ENCODE data around the gene C1orf174.

The C1orf174 gene

GRCh38 chr1:3900150-3900968, at the start of gene C1orf174:
TSS of gene C1orf174 (minus strand) at chr1:3900272. CDS start at chr1:3900186, 86 bp downstream.
- H3K36me3 Mint-ChIP-seq: peaks cover 15% of the 10 kb centered on the region
- H3K9me3 Mint-ChIP-seq: peaks cover 12% of the 10 kb centered on the region
- H3K27ac Mint-ChIP-seq: peak within 1 kb of the TSS; percentile 98
- H3K4me1 Mint-ChIP-seq: peaks cover 45% of the 10 kb centered on the region
- H3K27me3 Mint-ChIP-seq: no peaks in the 10 kb centered on the region
- peak within 1 kb of the TSS; percentile 96 for H3K4me3 Mint-ChIP-seq

GRCh38 chr1:3948344-3948743, 48.3 kb upstream of the C1orf174 start:
- Mint-ChIP-seq H3K27me3 (peaks cover 15% of the 10 kb centered on the region), H3K27ac (no peak overlapping the region), H3K36me3 (no peaks in the 10 kb centered on the region)

DNA sequence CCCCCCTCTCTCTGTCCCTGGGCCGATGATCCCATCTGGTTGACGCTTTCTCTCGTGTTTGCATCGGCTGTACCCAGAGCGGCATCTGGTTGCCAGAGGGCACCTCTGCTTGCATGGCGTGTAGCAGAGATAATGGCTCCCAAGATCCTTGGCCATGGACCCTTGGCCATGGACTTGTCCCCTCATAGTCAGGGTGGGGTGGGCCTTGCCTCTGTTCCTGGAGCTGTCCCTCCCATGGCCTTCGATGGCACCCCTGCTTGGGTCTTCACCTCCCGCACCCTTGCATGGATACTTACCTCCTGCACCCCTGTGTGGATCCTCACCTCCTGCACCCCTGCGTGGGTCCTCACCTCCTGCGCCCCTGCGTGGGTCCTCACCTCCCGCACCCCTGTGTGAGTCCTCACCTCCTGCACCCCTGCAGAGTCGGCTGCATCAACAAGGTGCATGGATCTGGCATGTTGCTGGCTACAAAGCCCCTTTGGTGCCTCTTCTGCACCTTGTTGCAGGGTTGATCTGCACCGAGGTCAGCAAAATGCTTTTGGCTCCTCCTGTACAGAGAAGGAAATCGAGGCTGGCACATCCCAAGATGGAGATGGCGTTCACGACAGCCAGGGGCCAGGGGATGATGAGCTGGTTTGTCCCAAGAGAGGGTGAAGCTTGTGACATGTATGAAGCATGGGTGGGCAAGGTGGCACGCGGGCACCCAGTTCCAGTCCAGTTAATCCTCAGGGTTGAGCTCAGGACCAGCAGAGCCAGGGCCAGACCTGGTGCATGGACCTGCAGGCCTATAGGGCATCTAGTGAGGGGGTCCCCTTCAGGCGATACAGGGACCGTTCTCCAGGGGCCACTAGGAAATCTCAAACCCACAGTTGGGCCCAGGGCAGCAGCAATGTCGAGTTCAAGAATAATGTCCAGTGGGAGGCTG, 46.1 kb upstream of the C1orf174 start:
- Mint-ChIP-seq H3K36me3 (no peaks in the 10 kb centered on the region), H3K27ac (no peak overlapping the region), H3K9me3 (no peaks in the 10 kb centered on the region), H3K27me3 (peaks cover 11% of the 10 kb centered on the region), H3K4me1 (no peaks in the 10 kb centered on the region), H3K4me3 (no peak overlapping the region)

More at GRCh38 chr1:3948344-3948743, 48.3 kb upstream of the C1orf174 start:
- no peaks in the 10 kb centered on the region for H3K4me1 Mint-ChIP-seq
- no peaks in the 10 kb centered on the region for H3K9me3 Mint-ChIP-seq
- H3K4me3 Mint-ChIP-seq: no peak overlapping the region

GRCh38 chr1:3945222-3945621, 45.1 kb upstream of the C1orf174 start:
- H3K36me3 Mint-ChIP-seq: no peaks in the 10 kb centered on the region
- H3K27ac Mint-ChIP-seq: no peak overlapping the region
- no peaks in the 10 kb centered on the region for H3K4me1 Mint-ChIP-seq
- no peaks in the 10 kb centered on the region for H3K9me3 Mint-ChIP-seq
- H3K27me3 Mint-ChIP-seq: peaks cover 9% of the 10 kb centered on the region
- H3K4me3 Mint-ChIP-seq: no peak overlapping the region

DNA sequence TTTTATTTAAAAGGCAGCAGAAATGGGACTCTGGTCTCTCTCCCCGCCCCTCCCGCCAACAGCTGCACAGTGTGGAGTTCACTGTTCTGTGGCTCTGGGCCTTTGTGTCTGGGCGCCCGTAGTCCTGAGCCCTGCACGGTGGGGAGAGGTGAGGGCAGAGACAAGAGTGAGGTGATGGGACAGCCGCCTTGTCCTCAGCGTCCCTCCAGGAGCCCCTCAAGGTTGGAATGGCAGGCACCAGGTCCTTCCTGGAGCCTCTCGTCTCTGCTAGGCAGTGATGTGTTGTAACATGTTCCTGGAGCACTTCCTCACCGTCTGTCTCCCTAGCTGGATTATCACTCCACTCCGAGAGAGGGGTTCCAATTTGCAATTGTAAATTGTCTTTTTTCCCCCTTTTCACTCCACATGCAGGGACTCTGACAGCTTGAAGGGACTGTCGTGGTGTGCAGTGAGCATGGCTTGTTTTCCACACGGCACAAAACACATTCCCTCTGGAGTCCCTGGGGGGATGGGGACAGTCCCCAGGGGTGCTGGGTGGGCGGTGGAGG, 44.6 kb upstream of the C1orf174 start:
- Mint-ChIP-seq H3K27me3 (peaks cover 7% of the 10 kb centered on the region), H3K4me3 (no peak overlapping the region), H3K4me1 (no peaks in the 10 kb centered on the region), H3K9me3 (no peaks in the 10 kb centered on the region), H3K36me3 (no peaks in the 10 kb centered on the region), H3K27ac (no peak overlapping the region)

DNA sequence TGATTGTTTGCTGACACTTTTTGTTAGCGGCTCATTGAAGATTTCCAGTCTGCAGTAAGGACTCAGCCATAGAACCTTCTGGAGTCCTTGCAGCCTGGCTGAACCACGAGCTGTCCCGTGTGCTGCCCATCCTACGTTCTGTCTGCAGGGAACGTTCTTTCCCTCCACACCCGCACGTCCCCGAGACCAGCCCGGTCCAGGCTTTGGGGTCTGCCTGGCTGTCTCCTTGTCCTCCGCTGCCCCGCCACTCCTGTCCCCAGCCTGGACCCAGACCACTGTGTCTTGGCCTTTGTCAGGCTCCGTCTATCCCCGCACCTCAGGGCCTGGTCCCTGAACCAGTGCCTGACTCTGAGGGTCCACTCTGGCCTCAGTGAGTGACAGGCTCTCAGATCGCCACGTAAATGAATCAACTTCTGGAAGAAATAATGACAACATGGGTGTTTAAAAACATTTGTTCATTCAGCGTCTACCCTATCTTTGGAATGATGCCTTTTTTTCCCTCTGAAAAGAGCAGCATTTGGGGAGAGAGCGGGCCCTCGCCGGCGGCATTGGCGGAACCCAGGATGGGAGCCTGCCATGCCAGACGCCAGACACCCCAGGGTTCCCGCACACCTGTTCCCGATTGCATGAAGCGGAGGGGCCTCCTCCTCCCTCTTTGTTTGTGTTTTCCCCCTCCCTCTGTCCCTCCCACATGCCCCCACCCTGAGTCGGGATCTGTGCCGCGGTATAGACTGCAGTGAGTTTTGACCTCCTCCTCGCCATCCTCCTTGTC, 43.9 kb upstream of the C1orf174 start:
- H3K27ac Mint-ChIP-seq: no peak overlapping the region
- no peaks in the 10 kb centered on the region for H3K4me1 Mint-ChIP-seq
- H3K36me3 Mint-ChIP-seq: no peaks in the 10 kb centered on the region
- no peak overlapping the region for H3K4me3 Mint-ChIP-seq
- no peaks in the 10 kb centered on the region for H3K9me3 Mint-ChIP-seq
- peaks cover 9% of the 10 kb centered on the region for H3K27me3 Mint-ChIP-seq

DNA sequence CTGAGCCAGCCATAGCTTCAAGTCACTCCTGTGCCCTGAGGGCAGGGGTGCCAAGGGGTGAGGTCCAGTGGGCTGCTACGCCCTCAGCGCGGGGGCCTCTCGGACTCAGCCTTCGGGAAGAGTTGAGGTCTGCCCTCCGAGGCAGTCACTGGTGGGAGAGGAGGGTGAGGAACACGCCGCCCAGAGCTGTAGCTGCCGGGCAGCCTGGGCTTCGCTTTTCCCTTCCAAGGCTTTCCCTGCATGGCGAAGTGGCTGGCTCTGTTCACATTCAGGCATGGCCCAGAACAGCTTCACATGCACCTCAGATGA, 43.0 kb upstream of the C1orf174 start:
- Mint-ChIP-seq H3K4me3 (no peak overlapping the region), H3K27ac (no peak overlapping the region), H3K9me3 (no peaks in the 10 kb centered on the region), H3K36me3 (no peaks in the 10 kb centered on the region), H3K27me3 (peaks cover 9% of the 10 kb centered on the region), H3K4me1 (no peaks in the 10 kb centered on the region)

DNA sequence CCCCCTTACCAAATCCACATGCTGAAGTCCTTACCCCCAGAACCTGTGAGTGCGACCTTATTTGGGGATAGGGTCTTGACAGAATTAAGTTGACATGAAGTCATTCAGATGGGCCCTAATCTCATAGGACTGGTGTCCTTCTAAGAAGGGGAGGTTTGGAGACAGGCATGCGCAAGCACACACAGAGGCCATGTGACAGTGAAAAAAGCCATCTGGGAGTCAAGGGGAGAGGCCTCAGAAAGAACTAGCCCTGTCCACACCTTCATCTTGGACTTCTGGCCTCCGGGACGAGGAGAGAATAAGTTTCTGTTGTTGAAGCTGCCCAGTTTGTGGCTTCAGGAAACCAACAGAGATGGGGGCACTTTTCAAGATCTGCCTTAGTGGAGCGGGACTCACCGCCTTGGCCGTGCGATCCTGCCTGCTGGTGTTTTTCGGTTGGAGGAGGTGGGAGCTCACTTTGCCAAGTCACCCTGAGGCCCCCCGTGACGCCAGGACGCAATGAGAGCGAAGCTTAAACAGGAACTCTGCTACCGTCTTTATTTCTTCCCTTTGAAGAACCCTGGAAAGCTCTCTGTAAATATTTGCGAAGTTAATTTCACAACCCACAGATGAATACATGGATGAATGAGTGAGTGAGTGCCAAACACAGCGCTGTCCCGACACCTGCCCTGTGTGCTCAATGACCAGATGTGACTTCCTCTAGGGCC, 42.5 kb upstream of the C1orf174 start:
- H3K4me3 Mint-ChIP-seq: no peak overlapping the region
- peaks cover 9% of the 10 kb centered on the region for H3K27me3 Mint-ChIP-seq
- H3K4me1 Mint-ChIP-seq: no peaks in the 10 kb centered on the region
- H3K36me3 Mint-ChIP-seq: no peaks in the 10 kb centered on the region
- H3K27ac Mint-ChIP-seq: no peak overlapping the region
- no peaks in the 10 kb centered on the region for H3K9me3 Mint-ChIP-seq

DNA sequence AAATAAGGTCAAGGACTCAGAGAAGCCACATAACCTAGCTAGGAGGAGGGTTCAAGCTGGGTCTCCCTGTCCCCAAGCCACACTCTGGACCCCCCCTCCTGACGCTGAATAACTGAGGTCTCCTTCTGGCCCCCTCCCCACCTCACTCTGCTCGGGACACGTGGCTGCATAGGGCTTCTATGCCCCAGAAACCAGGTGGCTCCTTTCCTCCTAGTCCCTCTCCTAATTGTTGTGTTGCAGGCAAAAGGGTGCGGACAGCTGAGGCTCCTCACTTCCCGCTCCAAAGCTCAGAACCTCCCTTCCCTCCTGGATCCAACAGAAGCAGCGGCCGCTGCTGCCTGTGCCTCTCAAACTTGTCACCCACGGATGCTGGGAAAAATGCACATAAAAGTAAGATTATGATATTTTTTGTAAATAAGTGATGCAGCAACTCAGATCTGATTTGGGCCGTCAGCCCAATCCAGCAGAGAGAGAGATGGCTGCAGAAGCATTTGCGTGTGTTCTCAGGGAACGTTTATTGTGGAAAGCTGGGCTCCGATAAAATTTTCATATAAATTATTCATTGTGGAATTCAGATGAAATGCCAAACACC, 40.8 kb upstream of the C1orf174 start:
- Mint-ChIP-seq H3K27ac (no peak overlapping the region), H3K9me3 (no peaks in the 10 kb centered on the region), H3K4me1 (no peaks in the 10 kb centered on the region), H3K36me3 (no peaks in the 10 kb centered on the region), H3K27me3 (peaks cover 8% of the 10 kb centered on the region), H3K4me3 (no peak overlapping the region)

DNA sequence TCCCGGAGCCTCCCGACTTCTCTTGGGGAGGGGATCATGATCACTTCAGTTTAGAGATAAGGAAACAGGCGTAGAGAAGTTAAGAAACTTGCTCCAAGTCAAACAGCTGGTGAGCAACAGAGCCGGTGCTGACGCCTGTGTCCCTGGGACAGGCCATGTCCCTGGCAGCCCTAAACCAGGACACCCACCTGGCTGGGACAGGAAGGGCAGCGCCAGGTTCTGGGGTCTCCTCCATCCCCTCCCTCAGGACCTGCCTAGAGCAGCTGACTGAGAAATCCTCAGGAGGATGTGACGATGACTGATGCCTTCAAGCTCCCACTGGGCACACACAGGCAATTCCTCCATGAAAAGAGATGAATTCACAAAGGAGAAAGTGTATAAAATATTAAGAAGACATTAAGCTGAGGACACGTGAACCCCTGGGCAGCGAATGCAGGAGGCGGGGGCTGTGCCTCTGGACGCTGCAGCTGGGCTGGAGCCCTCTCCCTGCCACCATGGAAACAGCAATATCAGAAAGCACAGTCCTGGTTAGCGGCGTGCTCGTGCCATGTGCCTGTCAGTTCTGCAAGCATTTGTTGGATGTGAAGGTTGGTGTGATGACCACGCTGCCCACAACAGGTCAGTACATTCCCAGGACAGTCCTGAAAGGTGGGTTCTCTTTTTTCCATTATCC, 40.1 kb upstream of the C1orf174 start:
- H3K27me3 Mint-ChIP-seq: peaks cover 11% of the 10 kb centered on the region
- no peaks in the 10 kb centered on the region for H3K36me3 Mint-ChIP-seq
- H3K4me3 Mint-ChIP-seq: no peak overlapping the region
- H3K4me1 Mint-ChIP-seq: no peaks in the 10 kb centered on the region
- no peak overlapping the region for H3K27ac Mint-ChIP-seq
- no peaks in the 10 kb centered on the region for H3K9me3 Mint-ChIP-seq

- Mint-ChIP-seq H3K4me3 (no peak overlapping the region), H3K4me1 (no peaks in the 10 kb centered on the region), H3K27me3 (peaks cover 14% of the 10 kb centered on the region), H3K36me3 (no peaks in the 10 kb centered on the region), H3K27ac (peak overlapping the region; percentile 8), H3K9me3 (no peaks in the 10 kb centered on the region)
Observed at GRCh38 chr1:3939242-3940080, 39.4 kb upstream of the C1orf174 start.

DNA sequence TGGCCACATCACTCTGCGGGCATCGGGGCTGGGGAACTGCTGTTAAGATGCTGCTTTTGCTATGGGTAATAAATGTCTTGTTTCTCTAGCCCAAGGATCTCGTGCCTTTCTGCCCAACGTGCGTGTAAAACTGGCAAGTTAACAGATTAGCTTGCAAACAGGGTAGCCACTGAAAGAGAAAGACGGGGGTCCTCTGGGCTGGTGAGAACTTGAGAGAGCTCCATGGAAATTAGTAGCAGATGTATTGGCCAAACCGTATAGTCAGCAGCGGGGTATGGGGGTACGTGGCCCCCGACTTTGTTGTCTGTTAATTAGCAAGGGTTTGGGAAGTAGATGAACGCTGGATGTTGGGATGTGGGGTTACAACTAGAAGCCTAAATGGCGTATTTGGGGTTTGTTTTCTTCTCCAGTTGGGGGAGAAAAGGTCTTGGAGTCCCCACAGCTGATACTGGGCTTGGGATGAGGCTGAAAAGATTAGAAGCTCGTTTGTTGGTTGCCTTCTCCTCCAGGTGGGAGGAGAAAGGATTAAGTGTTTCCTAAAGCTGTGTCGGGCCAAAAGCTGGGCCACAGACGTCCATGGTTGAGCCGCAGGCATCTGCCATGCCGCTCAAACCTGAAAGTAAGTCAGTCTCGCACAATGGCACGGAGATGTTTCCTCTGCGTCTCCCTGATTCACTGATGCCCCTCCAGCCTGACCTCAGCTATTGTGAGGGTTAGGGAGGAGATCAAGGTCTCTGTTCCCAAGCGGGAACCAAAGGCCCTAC, 32.3 kb upstream of the C1orf174 start:
- peaks cover 8% of the 10 kb centered on the region for H3K27me3 Mint-ChIP-seq
- H3K27ac Mint-ChIP-seq: no peak overlapping the region
- H3K36me3 Mint-ChIP-seq: no peaks in the 10 kb centered on the region
- no peak overlapping the region for H3K4me3 Mint-ChIP-seq
- H3K9me3 Mint-ChIP-seq: no peaks in the 10 kb centered on the region
- H3K4me1 Mint-ChIP-seq: no peaks in the 10 kb centered on the region

All from activated naive CD4-positive, alpha-beta T cell treated with anti-CD3 and anti-CD28 coated beads, Interleukin-2, amount 50 U/mL, for 24 hours (primary cell).